NCI-H2171 (cell line): Measurements from ENCODE around the gene NTN5.
"Not testable (repeated sequence)": the region's sequence is repeated elsewhere in the genome, so short reads cannot be mapped to it uniquely, and the experiment has no call there.

Source experiments
- DNase-seq: peaks from one replicate; lab custom pipeline; 2025; lab: John Stamatoyannopoulos, UW

The NTN5 gene

DNA sequence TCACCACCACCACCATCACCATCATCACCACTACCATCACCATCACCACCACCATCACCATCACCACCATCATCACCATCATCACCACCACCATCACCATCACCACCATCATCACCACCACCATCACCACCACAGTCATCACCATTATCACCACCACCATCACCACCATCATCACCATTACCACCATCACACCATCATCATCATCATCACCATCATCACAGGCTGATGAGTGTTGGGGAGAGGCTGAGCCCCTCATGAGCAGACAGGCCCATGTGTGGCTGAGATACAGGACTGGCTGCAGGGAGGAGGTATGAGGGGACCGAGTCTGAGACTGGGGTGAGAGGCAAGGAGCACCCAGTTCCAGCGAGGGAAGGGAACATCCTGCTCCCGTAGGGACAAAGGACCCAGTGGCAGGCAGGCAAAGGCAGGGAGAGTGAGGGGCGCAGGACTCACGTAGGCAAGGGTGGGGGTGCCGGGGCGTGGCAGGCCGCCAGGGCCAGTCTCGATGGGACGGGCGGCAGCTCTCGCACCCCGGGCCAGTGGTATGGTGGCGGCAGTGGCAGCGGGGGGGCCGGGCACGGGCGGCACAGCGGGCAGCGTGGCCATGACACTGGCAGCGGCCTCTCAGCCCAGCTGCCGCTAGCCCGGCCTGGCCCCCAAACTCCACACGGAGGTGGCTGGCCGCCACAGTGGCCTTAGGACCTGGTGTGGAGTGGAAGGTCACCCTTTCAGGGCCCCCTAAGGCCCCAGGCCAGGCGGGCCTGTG is 2.7 kb downstream of the NTN5 start:
- no peak for DNase-seq

DNA sequence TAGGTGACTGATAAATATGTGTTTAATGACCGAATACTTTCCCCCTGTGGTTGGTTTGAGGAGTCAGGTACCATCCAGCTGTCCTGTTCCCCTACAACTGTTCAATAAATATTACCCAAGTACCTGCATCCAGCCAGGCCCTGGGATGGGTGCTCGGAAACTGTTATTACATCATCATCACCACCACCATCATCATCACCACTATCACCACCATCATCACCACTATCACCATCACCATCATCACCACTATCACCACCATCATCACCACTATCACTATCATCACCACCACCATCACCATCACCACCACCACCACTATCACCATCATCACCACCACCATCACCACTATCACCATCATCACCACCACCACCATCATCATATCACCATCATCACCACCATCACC is 4.1 kb downstream of the NTN5 start:
- DNase-seq: no peak

- no peak for DNase-seq
Measured at GRCh38 chr19:48668332-48668731, 4.5 kb downstream of the NTN5 start.

- no peak for DNase-seq
Measured at GRCh38 chr19:48665786-48666185, 7.0 kb downstream of the NTN5 start.

DNA sequence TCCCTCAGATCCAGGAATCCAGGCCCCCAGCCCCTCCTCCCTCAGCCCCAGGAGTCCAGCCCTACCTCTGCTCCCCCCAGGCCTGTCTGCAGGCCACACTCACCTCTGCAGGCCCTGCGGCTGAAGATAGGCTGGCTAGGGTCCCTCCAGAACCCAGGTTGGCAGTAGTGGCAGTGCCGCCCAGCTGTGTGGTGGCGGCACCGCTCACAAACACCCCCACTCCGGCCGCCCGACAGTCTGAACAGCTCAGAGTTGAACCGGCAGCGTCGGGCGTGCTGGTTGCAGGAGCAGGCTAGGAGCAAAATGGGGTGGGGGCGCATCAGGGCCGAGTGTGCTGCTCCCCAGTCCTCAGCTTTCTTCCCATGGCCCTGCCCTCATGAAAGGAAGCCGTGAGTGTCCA is 8.3 kb downstream of the NTN5 start:
- DNase-seq: no peak

DNA sequence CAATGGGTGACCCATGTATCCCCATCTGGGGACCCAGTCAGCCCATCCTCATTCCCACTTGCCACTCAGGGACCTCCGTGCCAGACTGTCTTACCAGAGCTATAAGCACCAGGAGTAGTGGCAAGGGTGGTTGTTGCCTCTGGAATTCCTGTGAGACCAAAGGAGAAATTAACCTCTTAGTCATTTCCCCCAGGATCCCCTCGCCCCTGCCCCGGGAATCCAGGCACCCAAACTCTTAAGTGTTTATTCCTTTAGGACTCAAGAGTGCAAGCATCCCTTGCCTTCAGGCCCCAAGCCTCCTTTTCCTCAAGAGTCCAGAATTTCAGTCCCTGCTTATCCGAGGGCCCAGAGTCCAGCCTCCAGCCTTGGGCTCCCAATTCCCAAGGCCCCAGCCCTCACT is 9.2 kb downstream of the NTN5 start:
- no peak for DNase-seq

GRCh38 chr19:48661711-48662090 is 11.1 kb downstream of the NTN5 start:
- no peak for DNase-seq

DNA sequence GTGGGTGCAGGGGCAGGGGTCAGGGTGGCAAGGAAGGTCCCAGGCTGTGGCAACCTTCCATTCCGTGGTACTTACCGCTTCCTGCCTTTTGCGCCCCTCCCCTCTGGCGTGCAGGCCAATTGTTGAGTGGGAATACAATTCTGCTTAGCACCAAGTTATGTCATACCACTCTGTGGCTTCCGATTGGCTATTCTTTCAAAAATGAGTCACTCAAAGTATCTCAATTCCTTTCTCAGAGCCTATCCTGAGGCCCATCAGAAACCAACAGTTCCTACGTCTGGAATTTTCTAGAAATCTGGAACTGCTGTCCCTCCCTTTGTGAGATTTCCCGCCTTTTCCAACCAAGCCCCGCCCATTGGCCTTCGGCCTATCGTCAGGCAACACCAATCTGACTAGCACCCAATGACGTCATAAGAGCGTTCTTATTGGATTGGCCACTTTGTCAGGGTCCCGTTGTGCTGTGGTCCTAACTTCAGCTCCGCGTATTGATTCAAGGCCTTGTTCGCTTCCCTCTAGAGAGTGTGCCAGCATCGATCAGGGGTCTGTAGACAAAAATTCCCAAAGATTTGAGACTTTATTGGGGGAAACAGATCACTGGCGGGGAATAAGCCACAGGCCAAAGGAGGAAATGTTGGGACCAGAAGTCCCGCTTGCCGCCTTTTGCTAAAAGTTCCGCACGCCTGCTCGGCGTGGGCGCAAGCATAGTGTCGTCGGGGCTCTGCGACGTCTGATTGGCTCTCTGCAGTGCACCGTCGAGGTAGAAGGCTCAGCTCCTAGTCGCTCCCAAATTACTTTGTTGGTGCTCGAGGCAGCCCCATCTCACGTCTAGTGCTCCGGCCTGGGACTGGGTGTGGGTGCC is 11.7 kb downstream of the NTN5 start:
- no peak for DNase-seq

DNA sequence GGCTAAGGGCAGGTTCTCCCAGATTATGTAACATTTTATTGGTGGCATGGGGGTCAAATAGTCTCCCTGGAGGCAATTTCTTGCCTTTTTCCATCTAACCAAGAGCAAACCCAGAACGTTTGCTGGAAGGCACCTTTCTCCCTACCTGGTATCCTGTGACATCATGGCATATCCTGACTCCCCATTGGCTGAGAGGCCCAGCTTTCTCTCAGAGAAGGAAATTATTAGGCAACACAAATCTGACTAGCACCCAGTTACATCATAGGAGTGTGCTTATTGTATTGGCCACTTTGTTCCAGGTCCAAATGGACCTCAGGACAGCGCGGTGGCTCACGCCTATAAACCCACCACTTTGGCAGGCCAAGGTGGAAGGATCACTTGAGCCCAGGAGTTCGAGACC is 13.0 kb downstream of the NTN5 start:
- no peak for DNase-seq

GRCh38 chr19:48658483-48658882 is 14.3 kb downstream of the NTN5 start:
- DNase-seq: no peak

- not testable (repeated sequence) for DNase-seq
Measured at GRCh38 chr19:48657828-48658227, 15.0 kb downstream of the NTN5 start.

DNA sequence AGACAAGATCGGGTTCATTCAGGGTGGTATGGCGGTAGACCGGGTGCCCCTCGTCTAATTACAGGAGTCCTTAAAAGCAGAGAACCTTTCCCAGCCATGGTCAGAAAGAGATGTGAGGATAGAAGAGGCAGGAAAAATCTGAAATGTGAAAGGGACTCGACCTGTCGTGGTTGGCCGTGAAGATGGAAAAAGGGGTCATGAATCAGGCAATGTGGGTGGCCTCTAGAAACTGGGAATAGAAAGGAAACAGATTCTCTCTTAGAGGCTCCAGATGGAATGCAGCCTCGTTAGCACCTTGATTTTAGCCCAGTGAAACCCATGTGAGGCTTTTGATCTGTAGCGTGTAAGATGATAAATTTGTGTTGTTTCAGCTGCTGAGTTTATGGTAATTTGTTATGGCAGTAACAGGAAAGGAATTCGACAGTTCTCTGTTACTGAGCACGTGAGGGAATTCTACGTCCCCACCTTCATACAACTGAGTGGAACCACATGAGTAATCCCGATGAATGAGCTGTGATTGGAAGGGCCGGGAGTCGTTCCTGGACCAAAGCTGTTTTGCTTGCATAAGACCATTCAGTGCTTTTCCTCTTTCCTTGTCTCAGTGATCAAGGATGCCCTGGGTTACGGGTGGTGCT is 15.9 kb downstream of the NTN5 start:
- DNase-seq: no peak

- DNase-seq: peak; percentile 98
Measured at GRCh38 chr19:48654299-48655059, 18.3 kb downstream of the NTN5 start.

DNA sequence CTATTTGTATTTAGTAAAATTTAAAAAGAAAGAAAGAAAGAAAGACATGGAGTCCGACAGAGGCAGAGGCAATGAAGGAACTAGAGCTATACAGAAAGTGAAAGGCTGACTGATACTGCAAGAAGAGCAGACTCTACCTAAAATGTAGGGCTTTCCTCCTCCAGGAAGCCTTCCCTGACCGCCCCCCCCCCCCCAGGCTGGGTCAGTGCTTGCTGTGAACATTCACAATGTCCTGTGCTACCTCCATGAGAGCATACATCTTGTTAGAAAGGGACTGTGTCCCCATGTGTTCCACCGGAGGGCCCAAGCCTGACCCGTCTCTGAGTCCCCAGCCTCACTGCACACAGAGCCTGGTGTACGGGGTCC is 21.2 kb downstream of the NTN5 start:
- DNase-seq: no peak

DNA sequence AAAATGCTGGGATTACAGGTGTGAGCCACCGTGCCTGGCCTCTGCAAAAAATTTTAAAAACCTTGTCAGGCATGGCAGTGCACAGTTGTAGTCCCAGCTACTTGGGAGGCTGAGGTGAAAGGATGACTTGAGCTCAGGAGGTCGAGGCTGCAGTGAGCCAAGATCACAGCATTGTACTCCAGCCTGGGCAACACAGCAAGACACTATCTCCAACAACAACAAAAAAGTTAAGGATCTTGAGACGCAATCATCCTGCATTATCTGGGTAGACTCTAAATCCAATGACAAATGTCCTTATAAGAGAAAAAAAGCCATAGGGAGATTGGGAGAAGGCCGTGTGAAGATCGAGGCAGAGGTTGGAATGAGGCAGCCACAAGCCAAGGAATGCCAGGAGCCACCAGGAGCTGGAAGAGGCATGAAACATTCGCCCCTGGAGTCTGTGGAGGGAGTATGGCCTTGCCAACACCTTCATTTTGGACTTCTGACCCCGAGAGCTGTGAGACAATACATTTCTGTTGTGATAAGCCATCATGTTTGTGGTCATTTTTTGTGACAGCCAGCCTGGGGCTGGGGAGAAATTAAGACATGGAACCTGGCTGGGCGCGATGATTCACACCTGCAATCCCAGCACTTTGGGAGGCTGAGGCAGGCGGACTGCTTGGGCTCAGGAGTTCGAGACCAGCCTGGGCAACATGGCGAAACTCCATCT is 21.7 kb downstream of the NTN5 start:
- DNase-seq: no peak

DNA sequence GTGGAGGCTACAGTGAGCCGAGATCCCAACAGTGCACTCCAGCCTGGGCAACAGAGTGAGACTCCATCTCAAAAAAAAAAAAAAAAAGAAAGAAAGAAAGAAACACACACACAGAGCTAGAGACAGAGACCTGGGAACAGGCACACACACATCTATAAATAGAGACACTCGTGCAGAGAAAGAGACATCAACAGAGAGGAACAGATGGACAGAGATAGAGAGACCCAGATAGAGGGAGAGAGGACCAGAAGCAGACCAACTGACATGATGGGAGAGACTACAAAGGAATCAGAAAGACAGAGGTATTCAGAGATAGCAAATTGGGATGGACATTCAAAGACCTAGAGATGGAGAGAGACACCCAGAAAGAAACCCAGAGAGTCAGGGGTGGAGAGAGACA is 24.7 kb downstream of the NTN5 start:
- no peak for DNase-seq

GRCh38 chr19:48646722-48647216 is 26.0 kb downstream of the NTN5 start:
- DNase-seq: peak; percentile 95

- DNase-seq: peak; percentile 94
Measured at GRCh38 chr19:48646001-48646721, 26.7 kb downstream of the NTN5 start, which contains the start of gene CA11. Gene CA11, minus strand, starts transcription at chr19:48646187. Its CDS starts 555 bp downstream, at chr19:48645632.

GRCh38 chr19:48645620-48646000 is 27.2 kb downstream of the NTN5 start:
- no peak for DNase-seq

DNA sequence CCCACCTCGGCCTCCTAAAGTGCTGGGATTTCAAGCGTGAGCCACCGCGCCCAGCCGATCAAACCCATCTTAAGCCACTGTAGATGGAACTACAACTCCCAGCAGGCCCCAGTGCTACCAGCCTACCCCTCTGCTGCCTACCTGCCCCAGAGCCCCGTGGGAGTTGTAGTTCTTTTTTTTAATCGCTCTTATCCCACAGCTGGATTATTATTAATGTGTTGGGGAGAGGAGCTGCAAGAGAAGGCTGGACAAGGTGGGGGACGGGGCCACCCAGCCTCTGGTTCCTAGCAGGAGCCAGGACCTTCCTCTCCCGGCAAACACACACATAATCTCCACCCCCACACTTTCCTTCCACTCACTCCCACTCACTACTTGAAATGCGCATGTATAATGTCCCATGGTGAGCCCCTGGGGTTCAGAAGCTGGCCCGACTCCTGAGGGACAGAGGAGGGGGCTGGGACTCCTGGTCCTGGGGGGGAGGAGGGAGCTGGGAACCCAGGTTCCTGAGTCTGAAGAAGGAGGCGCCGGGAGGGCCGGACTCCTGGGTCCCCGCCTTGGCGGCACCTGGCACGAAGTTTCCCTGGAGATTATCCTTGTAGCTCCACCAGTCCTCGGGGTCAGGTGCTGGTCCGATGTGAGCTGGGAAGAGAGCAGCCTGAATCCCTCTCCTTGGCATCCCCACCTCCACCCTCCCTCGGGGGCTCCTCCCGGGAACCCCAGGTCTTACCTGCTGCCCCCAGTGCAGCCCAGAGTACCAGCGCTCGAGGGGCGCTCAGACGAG is 27.8 kb downstream of the NTN5 start:
- peak; percentile 75 for DNase-seq
